GM12892 (cell line): Measurements from ENCODE around the gene INTS2.
"Not testable (repeated sequence)": the region's sequence is repeated elsewhere in the genome, so short reads cannot be mapped to it uniquely, and the experiment has no call there.

Experiments used
- POLR2A ChIP-seq: IDR thresholded peaks from 2 replicates; pipeline ENCODE4 v1.6.1; 2011; ENCODE audit warnings: low read depth, low read length, control low read depth
- TAF1 ChIP-seq: IDR thresholded peaks from 2 replicates; pipeline ENCODE4 v1.6.1; 2011; ENCODE audit warnings: low read depth, mild to moderate bottlenecking, control low read depth, low read length, borderline replicate concordance

GRCh38 chr17:61826866-61827265 is 100.9 kb downstream of the INTS2 start:
- TF ChIP-seq POLR2A, TAF1: not testable (repeated sequence)
